Measurements from ENCODE around the gene CENPH. TPM values are rescaled to one million over a fixed set of nuclear protein-coding genes. Genes with fewer than 3 reads are reported as not detected.

The CENPH gene
- total and polyA plus RNA-seq, 2 of the 13 experiments (the other 11 are each of a cell fraction or from before 2014, with no cell fraction given), result 11.2 to 28.8 TPM

DNA sequence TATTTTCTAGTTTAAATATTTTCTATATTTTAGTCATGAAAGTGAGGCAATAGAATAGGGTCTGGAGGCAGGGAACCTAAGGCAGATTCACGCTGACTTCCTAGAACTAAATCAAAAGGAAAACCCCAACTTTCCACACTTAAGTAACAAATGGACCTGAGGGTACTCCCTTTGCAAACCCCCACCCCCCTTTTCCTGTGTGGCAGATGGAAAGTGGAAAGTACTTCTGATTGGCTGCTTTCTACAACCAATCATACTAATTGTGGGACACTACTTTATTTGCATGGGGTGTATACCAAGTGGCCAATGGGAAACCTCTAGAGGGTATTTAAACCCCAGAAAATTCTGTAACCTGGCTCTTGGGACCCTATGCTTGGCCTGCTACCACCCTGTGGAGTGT, 4.8 kb upstream of the CENPH start:
- H3K4me2 ChIP-seq (ENCODE audit: low read depth, low read length), result no peak overlapping the region
- no peak overlapping the region for H3K4me3 ChIP-seq (replicated peaks in 1 of 3; ENCODE audit: insufficient read depth in 1 of 3, low read depth in 2 of 3, low read length in 3 of 3)
- in situ Hi-C loops (cut with HindIII; ENCODE audit: extremely low pct_ligation_motif_present, low pct_unique_long_range_greater_than_20kb), result no loop called here
- no peaks in the 10 kb centered on the region for H4K20me1 ChIP-seq (ENCODE audit: insufficient read depth, low read length)
- no peak overlapping the region for H3K27ac ChIP-seq (ENCODE audit: extremely low read length, insufficient read depth, low read length)
- no peaks in the 10 kb centered on the region for H3K79me2 ChIP-seq (ENCODE audit: insufficient read depth, low read length)
- H2AFZ ChIP-seq (ENCODE audit: low read length), result no peak overlapping the region
- BruUV-seq (replicated peaks), result no TSS peak
- no peaks in the 10 kb centered on the region; a peak in 1 of 5 replicates for H3K27me3 ChIP-seq (ENCODE audit: control insufficient read depth in 1 of 2, insufficient read depth in 2 of 2, low read length in 2 of 2)
- H3K9ac ChIP-seq (ENCODE audit: insufficient read depth, low read depth, low read length), result no peak overlapping the region
- CTCF ChIA-PET (ENCODE audit: low intra/inter-chr PET ratio, low total read pairs), result no interaction called here
- no peak for ATAC-seq
- no peak for TF ChIP-seq ZNF784 (CRISPR knock-in tag; IDR thresholded peaks at IDR 0.05; ENCODE audit: borderline replicate concordance)
- no peak for TF ChIP-seq RERE (CRISPR knock-in tag; IDR thresholded peaks at IDR 0.05; ENCODE audit: low read depth)
- TF ChIP-seq NFYC (CRISPR knock-in tag; IDR thresholded peaks at IDR 0.05), result no peak
- no peak for TF ChIP-seq POLR2G (IDR thresholded peaks at IDR 0.05; ENCODE audit: low read depth, low read length)
- TF ChIP-seq ZFX (CRISPR knock-in tag; IDR thresholded peaks at IDR 0.05; ENCODE audit: low read depth), result no peak
- no peak for TF ChIP-seq FOSL2 (CRISPR knock-in tag; IDR thresholded peaks at IDR 0.05)
- TF ChIP-seq FOXO1 (CRISPR knock-in tag; IDR thresholded peaks at IDR 0.05), result no peak
- TF ChIP-seq IRF2 (CRISPR knock-in tag; IDR thresholded peaks at IDR 0.05), result no peak
- TF ChIP-seq ZNF274 (CRISPR knock-in tag; IDR thresholded peaks at IDR 0.05), result no peak
- TF ChIP-seq ZNF468 (CRISPR knock-in tag; IDR thresholded peaks at IDR 0.05), result no peak
- DNase-seq (ENCODE audit: low spot score), result no peak
- POLR2A ChIA-PET, result no interaction called here
- H3K9me3 ChIP-seq (ENCODE audit: low read length), result no peaks in the 10 kb centered on the region
- no peak for FAIRE-seq
- peaks cover 23% of the 10 kb centered on the region for H3K4me1 ChIP-seq (ENCODE audit: insufficient read depth, low read length)
- intact Hi-C loops (cut with micrococcal nuclease; ENCODE audit: unreplicated experiment), result no loop called here
- WGBS (ENCODE audit: low lambda C conversion rate), result 89% methylated on average over 1 of the region's 1 CpG
- no peaks in the 10 kb centered on the region for H3K36me3 ChIP-seq (replicated peaks in 1 of 2; ENCODE audit: control insufficient read depth in 1 of 2, insufficient read depth in 2 of 2, low read length in 2 of 2)

Measured in HepG2 (cell line).